ENCODE results near the gene TNNT1. TPM values are rescaled to one million over a fixed set of nuclear protein-coding genes. Genes with fewer than 3 reads are reported as not detected.

The TNNT1 gene
- total and polyA plus RNA-seq, 2 donors from 2014 or later = not detected

- Histone ChIP-seq H3K36me3 (ENCODE audit: control insufficient read depth in 2 of 3, insufficient read depth in 3 of 3, low read length in 3 of 3) (no peaks in the 10 kb centered on the region), H3K27ac (ENCODE audit: low read depth in 2 of 2, low read length in 2 of 2) (no peak overlapping the region), H3K9me3 (ENCODE audit: control insufficient read depth in 2 of 3, insufficient read depth in 1 of 3, low read length in 3 of 3) (no peaks in the 10 kb centered on the region), H3K9ac (ENCODE audit: low read length in 3 of 3) (no peak overlapping the region), H3K4me3 (ENCODE audit: low read length in 3 of 3) (no peak overlapping the region), H3K4me1 (ENCODE audit: control insufficient read depth in 2 of 3, insufficient read depth in 2 of 3, low read depth in 1 of 3, low read length in 3 of 3) (no peaks in the 10 kb centered on the region), H3K27me3 (ENCODE audit: control insufficient read depth, insufficient read depth, low read length) (peaks cover 7% of the 10 kb centered on the region)
- intact Hi-C loops (cut with DNase I) = no loop called here
- no peak for FAIRE-seq
- peak in 1 of 5 donors; percentile 69 for DNase-seq
- no peak for TF ChIP-seq CTCF (IDR thresholded peaks at IDR 0.05; ENCODE audit: borderline replicate concordance, extremely low read depth, insufficient read depth)
Measured at GRCh38 chr19:55160986-55161365, 12.0 kb upstream of the TNNT1 start.

DNA sequence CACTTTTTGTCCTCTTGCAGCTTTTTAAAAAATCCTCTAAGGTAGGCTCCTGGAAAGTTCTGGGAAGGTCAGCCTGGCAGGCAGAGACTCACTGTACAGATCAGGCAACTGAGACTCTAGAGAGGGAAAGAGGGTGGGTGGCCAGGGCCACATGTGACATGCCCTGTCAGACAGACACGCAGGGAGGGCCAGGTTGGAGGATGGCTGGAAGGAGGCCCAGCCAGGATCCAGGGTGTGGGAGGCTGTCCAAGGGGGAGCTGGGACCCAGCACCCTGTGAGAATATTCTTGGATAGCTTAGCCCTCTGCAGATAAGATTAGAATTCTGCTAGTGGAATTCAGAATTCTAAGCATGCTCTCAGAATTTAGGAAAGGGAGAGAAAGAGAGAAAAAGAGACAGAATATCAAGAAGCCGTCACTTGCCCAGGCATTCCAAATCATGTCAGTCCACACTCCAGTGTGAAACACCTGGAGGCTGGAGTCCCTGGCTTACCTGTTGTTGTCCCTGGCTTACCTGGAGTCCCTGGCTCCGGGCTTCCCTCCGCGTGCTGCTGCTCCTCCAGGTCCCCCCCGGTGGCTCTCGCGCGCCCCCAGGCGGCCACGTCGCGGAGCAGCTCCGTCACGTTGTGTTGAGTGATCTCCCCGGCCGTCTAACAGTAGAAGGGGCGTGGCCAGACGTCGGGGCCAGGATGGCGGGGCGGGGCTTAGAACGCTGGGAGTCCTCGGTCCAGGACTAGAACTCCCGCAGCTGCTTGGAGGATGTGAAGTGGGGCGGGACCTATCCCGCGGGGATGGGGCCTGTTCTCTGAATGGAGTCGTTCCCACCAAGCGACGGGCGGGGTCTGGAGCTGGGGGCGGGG, 11.4 kb upstream of the TNNT1 start:
- peaks cover 7% of the 10 kb centered on the region for H3K27me3 ChIP-seq (ENCODE audit: control insufficient read depth, insufficient read depth, low read length)

GRCh38 chr19:55158848-55159749, 10.1 kb upstream of the TNNT1 start:
- Histone ChIP-seq H3K9ac (ENCODE audit: low read length in 3 of 3) (no peak overlapping the region), H3K36me3 (ENCODE audit: control insufficient read depth in 2 of 3, insufficient read depth in 3 of 3, low read length in 3 of 3) (no peaks in the 10 kb centered on the region), H3K4me1 (ENCODE audit: control insufficient read depth in 2 of 3, insufficient read depth in 2 of 3, low read depth in 1 of 3, low read length in 3 of 3) (no peaks in the 10 kb centered on the region), H3K4me3 (ENCODE audit: low read length in 3 of 3) (no peak overlapping the region), H3K27me3 (ENCODE audit: control insufficient read depth, insufficient read depth, low read length) (peaks cover 7% of the 10 kb centered on the region), H3K27ac (ENCODE audit: low read depth in 2 of 2, low read length in 2 of 2) (no peak overlapping the region), H3K9me3 (ENCODE audit: control insufficient read depth in 2 of 3, insufficient read depth in 1 of 3, low read length in 3 of 3) (no peaks in the 10 kb centered on the region)
- DNase-seq = peak in 1 of 5 donors; percentile 52
- intact Hi-C loops (cut with DNase I) = loop anchor here (10.0 kb wide), 1 partner anchor 266 kb away; no protein-coding TSS in a partner anchor
- FAIRE-seq = no peak
- no peak for TF ChIP-seq CTCF (IDR thresholded peaks at IDR 0.05; ENCODE audit: borderline replicate concordance, extremely low read depth, insufficient read depth)

More for the DNA sequence above, 11.4 kb upstream of the TNNT1 start:
- H3K4me3 ChIP-seq (ENCODE audit: low read length in 3 of 3) = no peak overlapping the region
- no peaks in the 10 kb centered on the region for H3K4me1 ChIP-seq (ENCODE audit: control insufficient read depth in 2 of 3, insufficient read depth in 2 of 3, low read depth in 1 of 3, low read length in 3 of 3)
- H3K9ac ChIP-seq (ENCODE audit: low read length in 3 of 3) = no peak overlapping the region
- TF ChIP-seq CTCF (IDR thresholded peaks at IDR 0.05; ENCODE audit: borderline replicate concordance, extremely low read depth, insufficient read depth) = peak; percentile 48
- no peaks in the 10 kb centered on the region for H3K9me3 ChIP-seq (ENCODE audit: control insufficient read depth in 2 of 3, insufficient read depth in 1 of 3, low read length in 3 of 3)
- no peak for FAIRE-seq
- H3K27ac ChIP-seq (ENCODE audit: low read depth in 2 of 2, low read length in 2 of 2) = no peak overlapping the region
- H3K36me3 ChIP-seq (ENCODE audit: control insufficient read depth in 2 of 3, insufficient read depth in 3 of 3, low read length in 3 of 3) = no peaks in the 10 kb centered on the region
- peak; percentile 91 to 95 (median 92) for DNase-seq
- intact Hi-C loops (cut with DNase I) = no loop called here

Data from kidney (tissue), 14 donors.